ENCODE data around the gene NSD1.

NSD1 gene

GRCh38 chr5:177098470-177099141 is 35.0 kb upstream of the NSD1 start:
- no peak for DNase-seq

- no peak for DNase-seq
Measured at GRCh38 chr5:177099422-177100093, 34.0 kb upstream of the NSD1 start.

DNA sequence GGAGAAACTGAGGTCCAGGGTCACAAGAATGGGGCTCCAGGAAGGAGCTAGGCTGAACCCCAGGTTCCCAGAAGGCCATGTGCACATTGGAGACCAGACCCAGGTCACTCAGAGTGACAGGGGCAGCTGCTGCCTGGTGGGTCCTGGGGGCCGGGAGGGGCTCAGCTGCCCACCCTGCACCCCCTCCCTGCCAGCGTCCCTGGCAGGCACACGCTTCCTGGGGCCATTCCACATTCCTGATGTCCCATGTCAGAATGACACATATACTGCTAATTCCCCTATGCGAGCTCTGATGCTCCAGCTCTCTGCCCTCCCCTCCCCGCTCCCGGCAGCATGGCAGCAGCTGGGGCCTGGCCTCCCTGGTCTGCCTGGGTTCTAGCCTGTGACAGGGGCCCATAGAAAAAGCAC is 32.9 kb upstream of the NSD1 start:
- DNase-seq: no peak

GRCh38 chr5:177103523-177104253 is 29.9 kb upstream of the NSD1 start:
- DNase-seq: no peak

GRCh38 chr5:177105691-177106476 is 27.7 kb upstream of the NSD1 start:
- no peak for DNase-seq

DNA sequence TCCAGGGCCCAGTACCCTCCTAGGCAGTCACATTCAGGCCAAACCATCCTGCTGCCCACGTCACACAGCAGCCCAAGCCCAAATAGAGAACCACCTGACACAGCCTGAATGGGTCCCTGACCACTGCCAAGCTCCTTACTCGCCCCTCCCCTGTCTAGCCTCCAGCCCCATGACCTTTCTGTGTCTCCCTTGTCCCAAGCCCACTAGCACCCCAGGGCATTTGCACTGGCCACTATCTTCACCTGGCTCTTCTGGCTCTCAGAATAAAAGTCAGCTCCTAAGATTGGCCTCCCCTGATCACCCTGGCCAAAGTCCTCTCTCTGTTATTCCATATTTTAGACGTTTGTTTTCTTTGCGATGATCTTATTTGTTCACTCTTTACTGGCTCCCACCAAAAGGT is 26.4 kb upstream of the NSD1 start:
- no peak for DNase-seq

- DNase-seq: no peak
Measured at GRCh38 chr5:177109810-177110209, 23.8 kb upstream of the NSD1 start.

DNA sequence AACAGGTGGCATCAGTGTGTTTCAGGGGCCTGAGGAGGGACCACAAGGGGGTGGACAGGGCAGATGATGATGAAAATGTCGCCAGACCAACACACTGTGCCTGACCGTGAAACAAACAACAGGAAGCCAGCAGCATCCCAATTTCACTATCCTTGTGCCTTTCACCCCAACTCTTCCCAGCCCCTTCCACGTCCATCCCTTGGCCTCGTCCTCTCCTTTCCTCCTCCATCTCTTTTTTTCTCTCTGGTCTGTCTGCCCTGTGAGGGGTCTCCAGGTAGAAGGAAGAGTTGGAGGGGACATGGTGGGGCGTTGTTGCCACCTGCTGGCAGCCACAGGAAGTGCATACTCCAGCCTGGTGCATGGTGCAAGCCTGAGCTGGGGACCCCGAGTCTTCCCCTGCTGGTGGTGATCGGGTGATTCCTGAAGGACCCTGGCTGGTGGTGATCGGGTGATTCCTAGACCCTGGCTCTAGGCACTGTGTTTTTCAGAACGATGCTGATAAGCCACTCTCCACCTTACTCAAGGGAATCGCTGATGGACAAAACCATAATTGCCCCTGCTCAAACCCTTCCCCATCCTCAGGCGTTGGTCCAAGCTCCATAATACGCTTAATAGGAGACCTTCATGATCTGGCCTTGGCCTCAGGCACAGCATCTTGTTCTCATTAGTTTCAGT is 21.7 kb upstream of the NSD1 start:
- DNase-seq: peak; percentile 47

DNA sequence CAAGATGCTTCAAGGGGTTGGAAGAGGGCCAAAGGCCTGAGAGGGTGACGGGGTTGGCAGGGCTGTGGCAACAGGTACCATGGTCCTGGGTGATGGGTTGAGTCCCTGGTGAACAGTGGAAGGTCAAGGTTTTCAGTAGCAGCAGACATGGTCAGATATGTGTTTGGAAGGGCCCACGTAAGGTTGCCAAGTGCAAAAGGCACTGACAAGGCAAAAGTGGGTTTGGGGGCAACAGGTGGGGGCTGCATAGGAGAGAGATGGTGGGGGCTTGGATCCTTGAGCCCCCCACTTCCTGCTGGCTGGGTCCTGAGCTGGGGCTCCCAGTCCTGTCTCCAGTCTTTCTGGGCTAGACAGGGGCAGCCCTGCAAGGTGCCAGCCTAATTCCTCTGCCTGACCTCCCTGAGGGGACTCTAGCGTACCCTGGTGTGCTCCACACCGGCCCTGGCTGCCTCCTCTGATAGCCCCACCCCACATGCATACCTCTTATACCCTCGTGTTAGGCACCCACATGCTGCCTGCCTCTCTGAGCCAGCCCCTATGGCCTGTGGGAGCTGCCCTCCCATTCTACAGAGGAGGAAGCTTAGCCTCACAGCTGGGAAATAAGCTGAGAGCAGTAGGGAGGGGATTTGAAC is 20.9 kb upstream of the NSD1 start:
- no peak for DNase-seq

DNA sequence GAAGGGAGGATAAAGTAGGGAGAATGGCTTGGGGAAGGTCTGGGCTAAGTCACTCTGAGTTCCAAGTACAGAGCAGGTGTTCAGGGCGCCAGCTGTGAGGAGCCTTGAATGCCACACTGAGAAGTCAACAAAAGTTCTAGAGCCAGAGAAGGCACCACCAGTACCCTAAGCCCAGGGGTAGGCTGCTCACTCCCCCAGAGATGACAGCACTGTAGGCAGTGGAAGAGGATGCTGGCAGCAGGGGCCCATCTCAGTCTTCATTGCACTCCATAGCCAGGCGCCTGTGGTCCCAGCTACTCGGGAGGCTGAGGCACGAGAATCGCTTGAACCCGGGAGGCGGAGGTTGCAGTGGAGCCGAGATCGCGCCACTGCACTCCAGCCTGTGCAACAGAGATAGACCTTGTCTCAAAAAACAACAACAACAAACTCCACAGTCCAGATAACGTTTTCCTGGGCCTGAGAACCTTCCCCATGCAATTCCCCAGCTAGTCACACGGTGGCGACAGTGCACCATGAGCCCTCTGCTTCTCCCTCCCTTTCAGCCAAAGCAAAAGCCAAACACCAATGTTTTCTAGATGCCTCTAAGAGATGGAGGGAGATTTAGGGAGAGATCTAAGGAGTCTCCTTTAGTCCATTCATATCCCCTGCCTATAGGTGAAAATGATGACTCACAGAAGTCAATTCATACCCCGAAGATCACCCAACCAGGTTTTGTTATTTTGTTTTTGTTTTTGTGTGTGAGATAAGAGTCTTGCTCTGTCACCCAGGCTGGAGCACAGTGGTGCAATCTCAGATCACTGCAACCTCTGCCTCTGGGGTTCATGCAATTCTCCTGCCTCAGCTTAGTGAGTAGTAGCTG is 19.8 kb upstream of the NSD1 start:
- DNase-seq: peak; percentile 65

DNA sequence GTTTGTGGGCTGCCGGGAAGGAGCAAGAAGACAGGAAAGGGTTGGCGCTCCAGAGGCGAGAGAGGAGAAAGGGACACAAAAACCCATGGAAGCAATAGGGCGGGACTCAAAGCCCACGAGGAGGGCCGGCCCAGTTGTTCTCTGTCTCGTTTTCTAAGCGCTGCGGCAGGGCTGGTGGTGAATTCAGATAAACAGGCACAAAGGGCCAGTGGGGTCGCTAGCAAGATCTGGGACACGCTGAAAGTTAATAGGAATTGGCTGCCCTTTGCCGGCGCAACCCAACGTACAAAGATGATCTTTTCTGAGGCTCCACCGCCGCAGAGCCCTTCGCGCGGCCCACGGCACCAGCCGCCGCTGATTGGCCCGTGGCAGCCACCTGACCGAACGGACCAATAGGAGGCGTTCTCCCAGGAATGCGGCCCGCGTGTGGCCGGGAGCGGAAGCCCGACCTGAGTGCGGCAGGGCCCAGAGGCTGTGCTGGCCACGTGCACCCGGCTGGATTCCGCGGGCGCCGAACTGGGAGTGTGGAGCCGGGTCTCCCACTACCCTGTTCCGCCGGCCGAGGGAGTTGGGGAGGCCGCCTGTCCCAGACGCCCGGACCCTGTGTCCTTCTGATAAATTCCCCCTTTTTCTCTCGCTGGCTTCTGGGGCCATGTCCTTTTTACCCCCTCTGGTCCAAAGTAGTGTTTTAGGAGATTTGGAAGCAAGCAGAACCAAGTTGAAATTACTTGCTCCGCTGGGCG is 16.8 kb upstream of the NSD1 start:
- peak; percentile 82 for DNase-seq

GRCh38 chr5:177117441-177118045 is 16.0 kb upstream of the NSD1 start:
- no peak for DNase-seq

DNA sequence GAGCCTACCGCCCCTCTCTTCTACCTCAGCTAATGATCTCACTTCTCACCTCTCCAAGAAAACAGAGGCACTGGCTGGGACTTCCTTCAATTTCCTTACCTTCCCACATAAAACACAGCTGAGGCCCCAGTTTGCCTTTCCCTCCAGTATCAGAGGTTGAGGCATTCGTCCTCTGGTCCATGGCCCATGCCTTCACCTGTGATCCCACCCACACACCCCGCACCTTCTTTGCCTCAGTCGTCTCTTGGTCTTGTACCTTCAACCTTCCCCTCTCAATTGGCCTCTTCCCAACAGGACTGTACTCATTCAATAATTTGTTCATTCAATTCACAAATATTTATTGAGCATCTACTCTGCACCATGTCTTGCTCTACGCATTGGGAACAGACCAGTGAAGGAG is 11.0 kb upstream of the NSD1 start:
- DNase-seq: no peak

DNA sequence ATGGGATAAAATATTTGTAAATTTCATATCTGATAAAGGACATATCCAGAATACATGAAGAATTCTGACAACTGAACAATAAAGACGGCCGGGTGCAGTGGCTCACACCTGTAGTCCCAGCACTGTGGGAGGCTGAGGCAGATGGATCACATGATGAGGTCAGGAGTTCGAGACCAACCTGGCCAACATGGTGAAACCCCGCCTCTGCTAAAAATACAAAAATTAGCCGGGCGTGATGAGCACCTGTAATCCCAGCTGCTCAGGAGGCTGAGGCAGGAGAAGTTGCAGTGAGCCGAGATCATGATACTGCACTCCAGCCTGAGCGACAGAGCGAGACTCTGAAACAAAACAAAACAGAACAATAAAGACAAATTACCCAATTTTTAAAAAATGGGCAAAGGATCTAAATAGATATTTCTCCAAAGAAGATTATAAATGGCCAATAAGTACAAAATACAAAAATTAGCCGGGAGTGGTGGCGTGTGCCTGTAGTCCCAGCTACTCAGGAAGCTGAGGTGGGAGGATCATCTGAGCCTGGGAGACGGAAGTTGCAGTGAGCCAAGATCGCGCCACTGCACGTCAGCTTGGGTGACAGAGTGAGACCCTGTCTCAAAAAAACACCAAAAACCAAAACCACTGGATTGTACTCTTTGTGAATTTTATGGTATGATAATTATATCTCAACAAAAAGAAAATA is 9.6 kb upstream of the NSD1 start:
- no peak for DNase-seq

DNA sequence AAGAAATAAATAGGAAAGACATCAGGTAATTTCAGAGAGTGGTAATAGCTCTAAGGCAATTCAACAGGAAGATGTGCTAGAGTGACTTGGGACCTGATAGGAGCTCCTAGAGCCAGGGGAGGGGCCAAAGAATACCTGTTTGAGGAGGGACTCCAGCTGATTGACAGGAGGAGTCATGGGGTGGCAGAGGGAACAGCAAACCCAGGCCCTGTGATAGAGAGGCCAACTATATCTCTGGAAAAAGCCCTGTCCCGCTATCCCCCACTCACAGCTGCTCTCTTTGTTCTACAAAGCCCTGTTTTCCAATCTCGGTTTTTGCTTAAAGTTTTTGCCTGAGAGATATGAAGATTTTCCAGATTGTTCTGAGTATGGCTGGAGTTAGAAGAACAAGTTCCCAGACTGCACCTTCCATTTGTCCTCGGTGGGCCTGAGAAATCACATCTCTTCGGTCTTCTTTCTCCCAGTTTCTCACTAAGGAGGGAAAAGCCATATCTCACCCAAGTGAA is 9.0 kb upstream of the NSD1 start:
- DNase-seq: no peak

DNA sequence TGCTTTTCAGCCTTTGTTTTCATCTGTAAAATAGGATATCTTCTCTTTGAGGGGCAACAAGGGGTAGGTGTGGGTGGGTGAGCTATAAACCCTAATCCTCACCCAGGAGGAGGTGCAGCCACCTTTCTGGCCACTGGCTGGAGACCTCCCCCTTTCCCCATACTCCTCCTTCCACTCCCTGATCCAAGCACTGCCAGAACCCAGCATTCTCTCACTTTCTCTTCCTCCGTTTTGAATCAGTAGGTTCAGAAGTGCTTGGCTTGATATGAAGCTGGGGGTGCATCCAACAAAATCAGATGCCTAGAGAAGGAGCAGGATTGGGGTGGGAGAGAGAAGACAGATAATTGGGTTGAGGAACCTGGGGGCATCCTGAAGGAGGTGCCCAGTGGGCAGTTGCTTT is 6.8 kb upstream of the NSD1 start:
- DNase-seq: no peak

DNA sequence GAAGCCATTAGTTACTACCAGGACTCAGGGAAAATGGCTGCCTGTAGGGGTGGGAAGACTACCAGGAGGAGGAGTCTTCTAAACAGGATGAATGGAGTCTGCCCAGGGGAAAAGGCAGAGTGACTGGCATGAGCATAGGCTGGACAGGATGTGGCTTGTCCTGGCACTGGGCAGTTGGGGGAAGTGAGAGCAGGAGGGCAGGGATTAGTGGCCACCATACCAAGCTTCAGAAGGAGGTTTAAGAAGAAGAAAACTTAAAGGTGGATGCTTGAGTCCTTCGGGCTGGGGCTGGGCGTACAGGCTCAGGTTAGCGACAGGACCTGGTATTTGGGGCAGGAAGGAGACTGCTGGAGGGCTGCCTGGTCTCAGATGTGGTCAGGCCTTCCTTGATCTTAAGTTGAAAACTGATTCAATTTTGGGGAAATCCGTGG is 5.0 kb upstream of the NSD1 start:
- DNase-seq: peak; percentile 3

DNA sequence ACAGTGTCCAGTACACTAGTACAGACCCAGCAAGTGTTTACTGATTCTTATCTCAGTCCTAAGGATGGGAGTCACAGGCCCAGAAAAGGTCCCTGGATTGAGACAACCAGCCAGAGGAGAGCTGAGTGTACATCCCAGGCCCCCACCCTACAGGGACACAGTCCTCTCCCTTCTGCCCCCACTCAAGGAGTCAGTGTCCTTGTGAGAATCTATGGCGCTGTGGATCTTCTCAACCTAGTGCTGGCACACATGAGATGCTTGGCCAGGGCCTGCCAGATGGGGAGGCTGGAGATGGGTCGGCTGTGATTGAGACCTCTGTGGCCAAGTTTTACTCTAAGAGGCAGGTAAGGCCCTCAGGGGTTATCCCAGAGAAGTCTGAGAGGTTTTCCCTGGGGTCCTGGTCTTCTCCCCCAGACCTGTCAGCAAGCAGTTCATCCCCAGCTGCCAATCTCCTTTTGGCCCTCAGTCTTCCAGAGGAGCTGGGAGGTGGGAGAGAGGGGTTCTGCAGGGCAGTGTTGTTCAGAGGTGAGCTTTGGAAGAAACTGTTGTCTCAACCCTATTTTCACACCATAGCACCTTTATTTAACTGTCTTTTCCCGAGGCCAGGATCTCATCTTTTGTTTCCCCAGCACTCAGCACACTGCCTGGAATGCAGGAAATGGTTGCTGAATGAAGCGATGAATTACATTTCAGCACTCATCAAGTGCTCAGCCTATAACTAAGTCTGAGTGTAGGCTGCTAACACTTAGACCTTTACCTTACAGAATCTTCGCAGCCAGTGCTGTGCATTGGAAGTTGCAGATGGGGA is 3.2 kb upstream of the NSD1 start:
- no peak for DNase-seq

DNA sequence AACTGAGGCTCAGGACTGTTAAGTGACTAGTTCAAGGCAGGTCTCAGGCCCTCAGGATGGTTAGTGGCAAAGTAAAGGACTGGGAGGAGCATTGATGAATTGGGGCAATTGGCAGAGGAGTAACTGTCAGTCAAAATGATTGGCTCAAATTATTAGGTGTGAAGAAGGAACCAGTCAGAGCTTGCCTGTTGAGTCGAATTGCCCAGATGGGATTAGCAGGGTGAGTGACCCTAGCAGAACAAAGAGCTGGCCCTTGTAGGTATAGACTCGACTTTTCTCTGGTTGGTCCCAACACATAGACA is 2.6 kb upstream of the NSD1 start:
- DNase-seq: no peak

All from stimulated activated naive CD4-positive, alpha-beta T cell treated with Interleukin-2 at 50 U/mL for 16 hours (primary cell).